ENCODE measurements around the gene LRRC27.
"Not testable (repeated sequence)": the region's sequence is repeated elsewhere in the genome, so short reads cannot be mapped to it uniquely, and the experiment has no call there.

LRRC27 gene

GRCh38 chr10:132339276-132339675 is 7.3 kb downstream of the LRRC27 start:
- no peak for DNase-seq

- DNase-seq = no peak
Measured at GRCh38 chr10:132341017-132341416, 9.0 kb downstream of the LRRC27 start.

GRCh38 chr10:132341781-132342180 is 9.8 kb downstream of the LRRC27 start:
- no peak for DNase-seq

- DNase-seq = no peak
Measured at GRCh38 chr10:132342553-132342952, 10.6 kb downstream of the LRRC27 start.

- no peak for DNase-seq
Measured at GRCh38 chr10:132344386-132344785, 12.4 kb downstream of the LRRC27 start.

GRCh38 chr10:132345345-132345744 is 13.4 kb downstream of the LRRC27 start:
- DNase-seq = no peak

GRCh38 chr10:132346806-132347205 is 14.8 kb downstream of the LRRC27 start:
- DNase-seq = no peak

- DNase-seq = no peak
Measured at GRCh38 chr10:132347211-132347930, 15.4 kb downstream of the LRRC27 start.

- no peak for DNase-seq
Measured at GRCh38 chr10:132347931-132348267, 15.9 kb downstream of the LRRC27 start.

GRCh38 chr10:132349766-132350165 is 17.8 kb downstream of the LRRC27 start:
- no peak for DNase-seq

GRCh38 chr10:132350391-132350790 is 18.4 kb downstream of the LRRC27 start:
- no peak for DNase-seq

GRCh38 chr10:132350946-132351345 is 19.0 kb downstream of the LRRC27 start:
- DNase-seq = no peak

GRCh38 chr10:132351611-132352010 is 19.6 kb downstream of the LRRC27 start:
- no peak for DNase-seq

- DNase-seq = not testable (repeated sequence)
Measured at GRCh38 chr10:132352462-132353308, 20.7 kb downstream of the LRRC27 start.

GRCh38 chr10:132353456-132354355 is 21.7 kb downstream of the LRRC27 start:
- no peak for DNase-seq

- no peak for DNase-seq
Measured at GRCh38 chr10:132354356-132355094, 22.5 kb downstream of the LRRC27 start.

- no peak for DNase-seq
Measured at GRCh38 chr10:132355297-132355696, 23.3 kb downstream of the LRRC27 start.

- no peak for DNase-seq
Measured at GRCh38 chr10:132355754-132356153, 23.8 kb downstream of the LRRC27 start.

GRCh38 chr10:132356621-132357195 is 24.7 kb downstream of the LRRC27 start:
- no peak for DNase-seq

- no peak for DNase-seq
Measured at GRCh38 chr10:132357286-132358058, 25.5 kb downstream of the LRRC27 start.

GRCh38 chr10:132359305-132360040 is 27.5 kb downstream of the LRRC27 start:
- no peak for DNase-seq

Data from NCI-H446 treated with DMSO at 0.1 percent for 48 hours (cell line).